Transverse colon (tissue), 4 donors: ENCODE measurements around the gene CRACDL.

Source experiments
- CTCF ChIP-seq, 5 experiments: fragments of 200-600 bp in 3 of 5; fragments of 450-650 bp in 2 of 5; sonication (generic) in 3 of 5; IDR thresholded peaks; 1 replicate in 2 of 5; 2 replicates in 3 of 5; pipeline ENCODE4 v1.5.1; 2016 to 2017; ENCODE audit warnings: antibody characterized with exemption in 5 of 5, inconsistent platforms in 3 of 5, mild to moderate bottlenecking in 2 of 5, moderate library complexity in 1 of 5
- EP300 ChIP-seq: sonication (generic); formaldehyde crosslinking; IDR thresholded peaks from one replicate; pipeline ENCODE4 v1.6.1; 2017; ENCODE audit warnings: antibody characterized with exemption, low read depth
- POLR2A ChIP-seq: fragments of 450-650 bp; IDR thresholded peaks from one replicate; pipeline ENCODE4 v1.6.1; 2016; ENCODE audit warnings: antibody characterized with exemption, mild to moderate bottlenecking, moderate library complexity
- POLR2AphosphoS5 ChIP-seq, 3 donors: sonication (generic); formaldehyde crosslinking; IDR thresholded peaks; one replicate each; pipeline ENCODE4 v1.6.1; 2016; ENCODE audit warnings: antibody characterized with exemption in 3 of 3

DNA sequence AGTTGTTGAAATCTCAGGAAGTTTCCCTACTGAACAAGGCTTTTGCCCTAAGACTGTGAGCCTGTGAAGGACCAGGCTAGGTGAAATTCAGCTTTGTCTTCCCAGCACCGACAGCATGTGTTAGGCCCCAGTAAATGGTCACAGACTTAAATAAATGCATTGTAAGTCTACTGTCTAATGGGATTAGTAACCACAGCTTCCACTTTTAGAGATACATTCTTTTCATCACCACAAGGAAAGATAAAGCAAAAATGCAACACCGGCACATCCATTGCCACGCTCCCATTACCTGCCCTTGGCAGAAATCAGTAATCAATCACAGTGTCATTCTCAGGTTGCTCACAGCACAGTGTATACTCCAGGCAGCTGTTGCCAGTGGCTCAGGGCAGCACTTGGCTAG, 59.3 kb downstream of the CRACDL start:
- no peak for TF ChIP-seq CTCF (IDR thresholded peaks at IDR 0.05)
- no peak for TF ChIP-seq POLR2A
- TF ChIP-seq EP300 = no peak
- TF ChIP-seq POLR2AphosphoS5 (IDR thresholded peaks at IDR 0.05) = no peak
